Activated CD4-positive, alpha-beta memory T cell treated with anti-CD3 and anti-CD28 coated beads for 36 hours (primary cell): ENCODE results near the gene AGGF1. TPM values are rescaled to one million over a fixed set of nuclear protein-coding genes. Genes with fewer than 3 reads are reported as not detected.

Source experiments
- CTCF ChIA-PET: fragments of 350-600 bp; sonication (Branson Sonifier 250); formaldehyde crosslinking; loops from one replicate; lab custom pipeline; 2021; ENCODE audit warnings: antibody characterized with exemption, inconsistent platforms; lab: Charles Lee
- POLR2A ChIA-PET: fragments of 350-600 bp; sonication (Branson Sonifier 250); formaldehyde crosslinking; loops from one replicate; lab custom pipeline; 2021; ENCODE audit warnings: antibody characterized with exemption; lab: Charles Lee
- DNase-seq: peaks from one replicate; pipeline ENCODE4 v3.0.0-alpha.2; 2020
- H3K27ac Mint-ChIP-seq: one replicate; pipeline ENCODE4 v1.8.0; 2021; ENCODE audit warnings: mixed read lengths
- H3K27me3 Mint-ChIP-seq: one replicate; pipeline ENCODE4 v1.8.0; 2021; ENCODE audit warnings: mixed read lengths
- H3K36me3 Mint-ChIP-seq: one replicate; pipeline ENCODE4 v1.8.0; 2021; ENCODE audit warnings: mixed read lengths
- H3K4me1 Mint-ChIP-seq: one replicate; pipeline ENCODE4 v1.8.0; 2021; ENCODE audit warnings: low read depth, mixed read lengths
- H3K4me3 Mint-ChIP-seq: one replicate; pipeline ENCODE4 v1.8.0; 2021; ENCODE audit warnings: mild to moderate bottlenecking, mixed read lengths
- H3K9me3 Mint-ChIP-seq: one replicate; pipeline ENCODE4 v1.8.0; 2021; ENCODE audit warnings: mixed read lengths
- intact Hi-C: fragments of 100-400 bp; cut with micrococcal nuclease; formaldehyde crosslinking; loops from one replicate; pipeline ENCODE4 v1.15.1; 2023
- total RNA-seq, 2 experiments: library from RNA; stranded (reverse); gene quantifications; one replicate each; pipeline ENCODE4 v1.2.3, GENCODE V29; 2021

AGGF1 gene
- total RNA-seq, 2 experiments from 2014 or later = 26.5 to 27.6 TPM

- ChIA-PET CTCF (interaction anchor here (1.3 to 2.3 kb wide), 4 partner anchors 48 to 463 kb away, joined by 4 to 22 read pairs (median 9); partner anchors contain the start of genes S100Z and WDR41), POLR2A (interaction anchor here (0.5 to 1.5 kb wide), 4 partner anchors 13 to 58 kb away, joined by 3 to 4 read pairs (median 4); partner anchors contain the start of gene ZBED3)
- H3K4me1 Mint-ChIP-seq = peaks cover 32% of the 10 kb centered on the region
- H3K4me3 Mint-ChIP-seq = peak overlapping the region; percentile 88
- intact Hi-C loops = no loop called here
- peaks cover 18% of the 10 kb centered on the region for H3K36me3 Mint-ChIP-seq
- H3K27ac Mint-ChIP-seq = peak overlapping the region; percentile 78
- DNase-seq = no peak
- H3K9me3 Mint-ChIP-seq = peaks cover 21% of the 10 kb centered on the region
- no peaks in the 10 kb centered on the region for H3K27me3 Mint-ChIP-seq
Observed at GRCh38 chr5:77029376-77029885, 773 bp upstream of the AGGF1 start.

GRCh38 chr5:77031891-77032290 is 1.7 kb downstream of the AGGF1 start:
- CTCF ChIA-PET = interaction anchor here (0.9 to 2.3 kb wide), 2 partner anchors 45 to 55 kb away, joined by 3 to 22 read pairs; partner anchors contain the start of gene ZBED3
- Mint-ChIP-seq H3K27ac (no peak overlapping the region), H3K4me3 (peak overlapping the region; percentile 88), H3K27me3 (no peaks in the 10 kb centered on the region), H3K36me3 (peaks cover 32% of the 10 kb centered on the region), H3K9me3 (peaks cover 21% of the 10 kb centered on the region), H3K4me1 (peaks cover 32% of the 10 kb centered on the region)
- POLR2A ChIA-PET = interaction anchor here (0.7 kb wide), 1 partner anchor 13 kb away, joined by 3 read pairs; no protein-coding TSS in a partner anchor
- intact Hi-C loops = loop anchor here (2.0 to 10.0 kb wide), 3 partner anchors 55 to 1263 kb away; partner anchors contain the start of genes AP3B1 and ZBED3
- no peak for DNase-seq

- intact Hi-C loops = loop anchor here (5.0 to 10.0 kb wide), 2 partner anchors 165 to 1262 kb away; partner anchors contain the start of gene AP3B1
- peaks cover 36% of the 10 kb centered on the region for H3K36me3 Mint-ChIP-seq
- H3K9me3 Mint-ChIP-seq = peaks cover 21% of the 10 kb centered on the region
- CTCF ChIA-PET = interaction anchor here (0.9 kb wide), 1 partner anchor 55 kb away, joined by 3 read pairs; the partner anchor contains the start of gene ZBED3
- no peak overlapping the region for H3K27ac Mint-ChIP-seq
- peaks cover 32% of the 10 kb centered on the region for H3K4me1 Mint-ChIP-seq
- H3K4me3 Mint-ChIP-seq = no peak overlapping the region
- DNase-seq = no peak
- POLR2A ChIA-PET = no interaction called here
- H3K27me3 Mint-ChIP-seq = no peaks in the 10 kb centered on the region
Observed at GRCh38 chr5:77032635-77033034, 2.4 kb downstream of the AGGF1 start.

GRCh38 chr5:77033338-77033737 is 3.1 kb downstream of the AGGF1 start:
- POLR2A ChIA-PET = no interaction called here

GRCh38 chr5:77035950-77036349 is 5.7 kb downstream of the AGGF1 start:
- intact Hi-C loops = loop anchor here (10.0 kb wide), 1 partner anchor 1259 kb away; the partner anchor contains the start of gene AP3B1
- ChIA-PET CTCF (no interaction called here), POLR2A (no interaction called here)
- Mint-ChIP-seq H3K9me3 (no peaks in the 10 kb centered on the region), H3K27ac (no peak overlapping the region), H3K4me1 (peaks cover 20% of the 10 kb centered on the region), H3K4me3 (no peak overlapping the region), H3K36me3 (peaks cover 34% of the 10 kb centered on the region), H3K27me3 (no peaks in the 10 kb centered on the region)
- DNase-seq = no peak

More at GRCh38 chr5:77033338-77033737, 3.1 kb downstream of the AGGF1 start:
- Mint-ChIP-seq H3K27me3 (no peaks in the 10 kb centered on the region), H3K4me3 (no peak overlapping the region), H3K4me1 (peaks cover 32% of the 10 kb centered on the region), H3K9me3 (peaks cover 18% of the 10 kb centered on the region), H3K27ac (no peak overlapping the region), H3K36me3 (peaks cover 33% of the 10 kb centered on the region)
- CTCF ChIA-PET = interaction anchor here (1.4 kb wide), 1 partner anchor 44 kb away, joined by 7 read pairs; no protein-coding TSS in a partner anchor
- no peak for DNase-seq
- intact Hi-C loops = loop anchor here (5.0 to 10.0 kb wide), 2 partner anchors 166 to 1261 kb away; partner anchors contain the start of gene AP3B1

- ChIA-PET CTCF (no interaction called here), POLR2A (no interaction called here)
- no peaks in the 10 kb centered on the region for H3K27me3 Mint-ChIP-seq
- H3K36me3 Mint-ChIP-seq = peaks cover 30% of the 10 kb centered on the region
- no peaks in the 10 kb centered on the region for H3K9me3 Mint-ChIP-seq
- no peak for DNase-seq
- no peak overlapping the region for H3K4me3 Mint-ChIP-seq
- H3K27ac Mint-ChIP-seq = no peak overlapping the region
- H3K4me1 Mint-ChIP-seq = peaks cover 10% of the 10 kb centered on the region
- intact Hi-C loops = no loop called here
Observed at GRCh38 chr5:77046416-77047073, 16.3 kb downstream of the AGGF1 start.

GRCh38 chr5:77064040-77064439 is 33.8 kb downstream of the AGGF1 start:
- intact Hi-C loops = no loop called here
- no peak overlapping the region for H3K4me3 Mint-ChIP-seq
- ChIA-PET CTCF (no interaction called here), POLR2A (no interaction called here)
- H3K9me3 Mint-ChIP-seq = no peaks in the 10 kb centered on the region
- H3K27ac Mint-ChIP-seq = no peak overlapping the region
- H3K4me1 Mint-ChIP-seq = peaks cover 2% of the 10 kb centered on the region
- H3K27me3 Mint-ChIP-seq = no peaks in the 10 kb centered on the region
- H3K36me3 Mint-ChIP-seq = peaks cover 44% of the 10 kb centered on the region
- no peak for DNase-seq

- H3K36me3 Mint-ChIP-seq = peaks cover 39% of the 10 kb centered on the region
- H3K27ac Mint-ChIP-seq = no peak overlapping the region
- no peak overlapping the region for H3K4me3 Mint-ChIP-seq
- H3K4me1 Mint-ChIP-seq = peaks cover 2% of the 10 kb centered on the region
- H3K27me3 Mint-ChIP-seq = no peaks in the 10 kb centered on the region
- POLR2A ChIA-PET = no interaction called here
- intact Hi-C loops = no loop called here
- CTCF ChIA-PET = interaction anchor here (1.1 kb wide), 1 partner anchor 12 kb away, joined by 4 read pairs; no protein-coding TSS in a partner anchor
- no peak for DNase-seq
- H3K9me3 Mint-ChIP-seq = no peaks in the 10 kb centered on the region
Observed at GRCh38 chr5:77065256-77065655, 35.1 kb downstream of the AGGF1 start.

- DNase-seq = no peak
- Mint-ChIP-seq H3K36me3 (peaks cover 38% of the 10 kb centered on the region), H3K4me1 (peaks cover 2% of the 10 kb centered on the region), H3K27ac (no peak overlapping the region), H3K4me3 (no peak overlapping the region), H3K9me3 (no peaks in the 10 kb centered on the region), H3K27me3 (no peaks in the 10 kb centered on the region)
- CTCF ChIA-PET = no interaction called here
- intact Hi-C loops = no loop called here
- POLR2A ChIA-PET = no interaction called here
Observed at GRCh38 chr5:77066184-77066583, 36.0 kb downstream of the AGGF1 start.

GRCh38 chr5:77066823-77067442 is 36.7 kb downstream of the AGGF1 start:
- no peaks in the 10 kb centered on the region for H3K9me3 Mint-ChIP-seq
- no peak for DNase-seq
- intact Hi-C loops = no loop called here
- H3K4me1 Mint-ChIP-seq = peaks cover 2% of the 10 kb centered on the region
- no peak overlapping the region for H3K27ac Mint-ChIP-seq
- no peak overlapping the region for H3K4me3 Mint-ChIP-seq
- POLR2A ChIA-PET = no interaction called here
- H3K27me3 Mint-ChIP-seq = no peaks in the 10 kb centered on the region
- CTCF ChIA-PET = no interaction called here
- H3K36me3 Mint-ChIP-seq = peaks cover 35% of the 10 kb centered on the region

- H3K36me3 Mint-ChIP-seq = peaks cover 6% of the 10 kb centered on the region
- CTCF ChIA-PET = no interaction called here
- no peaks in the 10 kb centered on the region for H3K27me3 Mint-ChIP-seq
- DNase-seq = no peak
- intact Hi-C loops = no loop called here
- no peak overlapping the region for H3K27ac Mint-ChIP-seq
- no peak overlapping the region for H3K4me3 Mint-ChIP-seq
- no peaks in the 10 kb centered on the region for H3K9me3 Mint-ChIP-seq
- H3K4me1 Mint-ChIP-seq = peaks cover 5% of the 10 kb centered on the region
- POLR2A ChIA-PET = interaction anchor here (1.2 kb wide), 1 partner anchor 13 kb away, joined by 3 read pairs; the partner anchor contains the start of gene ZBED3
Observed at GRCh38 chr5:77073667-77074066, 43.5 kb downstream of the AGGF1 start.

GRCh38 chr5:77074745-77075144 is 44.5 kb downstream of the AGGF1 start:
- no peak overlapping the region for H3K27ac Mint-ChIP-seq
- peaks cover 5% of the 10 kb centered on the region for H3K4me1 Mint-ChIP-seq
- H3K27me3 Mint-ChIP-seq = no peaks in the 10 kb centered on the region
- intact Hi-C loops = no loop called here
- H3K9me3 Mint-ChIP-seq = no peaks in the 10 kb centered on the region
- ChIA-PET POLR2A (interaction anchor here (1.2 kb wide), 1 partner anchor 12 kb away, joined by 3 read pairs; the partner anchor contains the start of gene ZBED3), CTCF (no interaction called here)
- no peak for DNase-seq
- no peaks in the 10 kb centered on the region for H3K36me3 Mint-ChIP-seq
- H3K4me3 Mint-ChIP-seq = no peak overlapping the region
